ENCODE data around the gene EIF2D.

DNA sequence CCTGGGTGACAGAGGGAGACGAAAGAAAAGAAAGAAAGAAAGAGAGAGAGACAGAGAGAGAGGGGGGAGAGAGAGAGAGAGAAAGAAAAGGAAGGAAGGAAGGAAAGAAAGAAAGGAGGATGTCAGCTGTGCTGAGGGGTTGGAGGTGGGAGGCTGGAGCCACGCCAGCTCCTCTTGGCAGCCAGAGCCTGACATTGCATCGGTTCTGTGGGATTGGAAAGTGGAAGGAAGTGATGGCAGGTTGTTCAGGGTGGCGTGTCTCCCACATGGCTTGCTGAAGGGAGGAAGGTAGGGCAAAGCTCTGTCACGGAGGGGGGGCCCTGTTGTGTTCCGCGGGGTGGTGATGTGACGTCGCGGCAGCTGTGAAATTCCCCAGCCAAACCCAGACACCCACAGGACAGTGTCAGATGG lies 30.7 kb downstream of the EIF2D start:
- TF ChIP-seq, protein P1, sequence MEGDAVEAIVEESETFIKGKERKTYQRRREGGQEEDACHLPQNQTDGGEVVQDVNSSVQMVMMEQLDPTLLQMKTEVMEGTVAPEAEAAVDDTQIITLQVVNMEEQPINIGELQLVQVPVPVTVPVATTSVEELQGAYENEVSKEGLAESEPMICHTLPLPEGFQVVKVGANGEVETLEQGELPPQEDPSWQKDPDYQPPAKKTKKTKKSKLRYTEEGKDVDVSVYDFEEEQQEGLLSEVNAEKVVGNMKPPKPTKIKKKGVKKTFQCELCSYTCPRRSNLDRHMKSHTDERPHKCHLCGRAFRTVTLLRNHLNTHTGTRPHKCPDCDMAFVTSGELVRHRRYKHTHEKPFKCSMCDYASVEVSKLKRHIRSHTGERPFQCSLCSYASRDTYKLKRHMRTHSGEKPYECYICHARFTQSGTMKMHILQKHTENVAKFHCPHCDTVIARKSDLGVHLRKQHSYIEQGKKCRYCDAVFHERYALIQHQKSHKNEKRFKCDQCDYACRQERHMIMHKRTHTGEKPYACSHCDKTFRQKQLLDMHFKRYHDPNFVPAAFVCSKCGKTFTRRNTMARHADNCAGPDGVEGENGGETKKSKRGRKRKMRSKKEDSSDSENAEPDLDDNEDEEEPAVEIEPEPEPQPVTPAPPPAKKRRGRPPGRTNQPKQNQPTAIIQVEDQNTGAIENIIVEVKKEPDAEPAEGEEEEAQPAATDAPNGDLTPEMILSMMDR (IDR thresholded peaks at IDR 0.05; ENCODE audit: insufficient read depth, low read length): no peak
- TF ChIP-seq POLR2AphosphoS5 (IDR thresholded peaks at IDR 0.05; ENCODE audit: low read depth) (peak; percentile 89), GABPA (IDR thresholded peaks at IDR 0.05; ENCODE audit: low read depth) (no peak)
- TF ChIP-seq, protein P2, sequence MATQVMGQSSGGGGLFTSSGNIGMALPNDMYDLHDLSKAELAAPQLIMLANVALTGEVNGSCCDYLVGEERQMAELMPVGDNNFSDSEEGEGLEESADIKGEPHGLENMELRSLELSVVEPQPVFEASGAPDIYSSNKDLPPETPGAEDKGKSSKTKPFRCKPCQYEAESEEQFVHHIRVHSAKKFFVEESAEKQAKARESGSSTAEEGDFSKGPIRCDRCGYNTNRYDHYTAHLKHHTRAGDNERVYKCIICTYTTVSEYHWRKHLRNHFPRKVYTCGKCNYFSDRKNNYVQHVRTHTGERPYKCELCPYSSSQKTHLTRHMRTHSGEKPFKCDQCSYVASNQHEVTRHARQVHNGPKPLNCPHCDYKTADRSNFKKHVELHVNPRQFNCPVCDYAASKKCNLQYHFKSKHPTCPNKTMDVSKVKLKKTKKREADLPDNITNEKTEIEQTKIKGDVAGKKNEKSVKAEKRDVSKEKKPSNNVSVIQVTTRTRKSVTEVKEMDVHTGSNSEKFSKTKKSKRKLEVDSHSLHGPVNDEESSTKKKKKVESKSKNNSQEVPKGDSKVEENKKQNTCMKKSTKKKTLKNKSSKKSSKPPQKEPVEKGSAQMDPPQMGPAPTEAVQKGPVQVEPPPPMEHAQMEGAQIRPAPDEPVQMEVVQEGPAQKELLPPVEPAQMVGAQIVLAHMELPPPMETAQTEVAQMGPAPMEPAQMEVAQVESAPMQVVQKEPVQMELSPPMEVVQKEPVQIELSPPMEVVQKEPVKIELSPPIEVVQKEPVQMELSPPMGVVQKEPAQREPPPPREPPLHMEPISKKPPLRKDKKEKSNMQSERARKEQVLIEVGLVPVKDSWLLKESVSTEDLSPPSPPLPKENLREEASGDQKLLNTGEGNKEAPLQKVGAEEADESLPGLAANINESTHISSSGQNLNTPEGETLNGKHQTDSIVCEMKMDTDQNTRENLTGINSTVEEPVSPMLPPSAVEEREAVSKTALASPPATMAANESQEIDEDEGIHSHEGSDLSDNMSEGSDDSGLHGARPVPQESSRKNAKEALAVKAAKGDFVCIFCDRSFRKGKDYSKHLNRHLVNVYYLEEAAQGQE (IDR thresholded peaks at IDR 0.05; ENCODE audit: insufficient replicate concordance, low read depth): no peak
